Mesothelial cell of epicardium (in vitro differentiated cells): Measurements from ENCODE around the gene CDKN2B-AS1. TPM values are rescaled to one million over a fixed set of nuclear protein-coding genes. Genes with fewer than 3 reads are reported as not detected.

ENCODE experiments used
- DNase-seq, 2 experiments: peaks; one replicate each; pipeline ENCODE4 v3.0.0; 2021; ENCODE audit warnings: low spot score in 2 of 2; ENCODE audit not compliant: unreplicated experiment in 2 of 2
- H3K27ac Mint-ChIP-seq: 2 replicates; pipeline ENCODE4 v1.8.0; 2021; ENCODE audit warnings: mixed read lengths
- H3K27me3 Mint-ChIP-seq: 2 replicates; pipeline ENCODE4 v1.8.0; 2021; ENCODE audit warnings: low read depth, mixed read lengths
- H3K36me3 Mint-ChIP-seq: 2 replicates; pipeline ENCODE4 v1.8.0; 2021; ENCODE audit warnings: mixed read lengths
- H3K4me1 Mint-ChIP-seq: 2 replicates; pipeline ENCODE4 v1.8.0; 2021; ENCODE audit warnings: mixed read lengths
- H3K4me3 Mint-ChIP-seq: 2 replicates; pipeline ENCODE4 v1.8.0; 2021; ENCODE audit warnings: mild to moderate bottlenecking, moderate library complexity, mixed read lengths
- H3K9me3 Mint-ChIP-seq: 2 replicates; pipeline ENCODE4 v1.8.0; 2021; ENCODE audit warnings: mixed read lengths
- total RNA-seq: library from RNA; stranded (reverse); gene quantifications from 3 replicates; pipeline ENCODE4 v1.2.1, GENCODE V29; 2021
- TF ChIP-seq, protein P1 (sequence below): fragments of 200-600 bp; sonication (generic); IDR thresholded peaks from one replicate; pipeline ENCODE4 v1.5.0; 2021; ENCODE audit warnings: antibody characterized with exemption; ENCODE audit not compliant: unreplicated experiment

Gene CDKN2B-AS1
- total RNA-seq, 1 donor from 2014 or later = 10.8 TPM

DNA sequence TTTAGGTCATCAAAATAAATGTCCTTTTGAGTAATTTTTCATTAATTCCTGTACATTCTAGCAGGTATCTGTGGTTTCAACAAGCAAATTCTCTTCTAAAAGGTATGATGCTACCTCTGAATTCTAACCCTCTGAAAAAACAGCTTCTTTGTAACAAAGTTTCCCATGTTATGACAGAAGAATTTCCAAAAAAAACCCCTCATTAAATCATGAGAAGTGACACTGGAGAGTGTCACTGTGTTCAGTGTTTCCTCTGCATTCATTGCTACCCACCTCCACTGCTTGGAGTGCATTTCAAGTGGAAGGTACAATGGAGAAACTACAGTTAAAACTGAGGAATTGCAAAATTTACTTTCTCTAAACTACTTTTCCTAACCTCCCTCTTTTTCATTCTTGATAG lies 10.5 kb upstream of the CDKN2B-AS1 start:
- Mint-ChIP-seq H3K36me3 (no peaks in the 10 kb centered on the region), H3K4me1 (peaks cover 15% of the 10 kb centered on the region), H3K4me3 (no peak overlapping the region), H3K27me3 (peaks cover 67% of the 10 kb centered on the region), H3K27ac (no peak overlapping the region), H3K9me3 (no peaks in the 10 kb centered on the region)
- TF ChIP-seq, protein P1, sequence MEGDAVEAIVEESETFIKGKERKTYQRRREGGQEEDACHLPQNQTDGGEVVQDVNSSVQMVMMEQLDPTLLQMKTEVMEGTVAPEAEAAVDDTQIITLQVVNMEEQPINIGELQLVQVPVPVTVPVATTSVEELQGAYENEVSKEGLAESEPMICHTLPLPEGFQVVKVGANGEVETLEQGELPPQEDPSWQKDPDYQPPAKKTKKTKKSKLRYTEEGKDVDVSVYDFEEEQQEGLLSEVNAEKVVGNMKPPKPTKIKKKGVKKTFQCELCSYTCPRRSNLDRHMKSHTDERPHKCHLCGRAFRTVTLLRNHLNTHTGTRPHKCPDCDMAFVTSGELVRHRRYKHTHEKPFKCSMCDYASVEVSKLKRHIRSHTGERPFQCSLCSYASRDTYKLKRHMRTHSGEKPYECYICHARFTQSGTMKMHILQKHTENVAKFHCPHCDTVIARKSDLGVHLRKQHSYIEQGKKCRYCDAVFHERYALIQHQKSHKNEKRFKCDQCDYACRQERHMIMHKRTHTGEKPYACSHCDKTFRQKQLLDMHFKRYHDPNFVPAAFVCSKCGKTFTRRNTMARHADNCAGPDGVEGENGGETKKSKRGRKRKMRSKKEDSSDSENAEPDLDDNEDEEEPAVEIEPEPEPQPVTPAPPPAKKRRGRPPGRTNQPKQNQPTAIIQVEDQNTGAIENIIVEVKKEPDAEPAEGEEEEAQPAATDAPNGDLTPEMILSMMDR = no peak
- no peak for DNase-seq

DNA sequence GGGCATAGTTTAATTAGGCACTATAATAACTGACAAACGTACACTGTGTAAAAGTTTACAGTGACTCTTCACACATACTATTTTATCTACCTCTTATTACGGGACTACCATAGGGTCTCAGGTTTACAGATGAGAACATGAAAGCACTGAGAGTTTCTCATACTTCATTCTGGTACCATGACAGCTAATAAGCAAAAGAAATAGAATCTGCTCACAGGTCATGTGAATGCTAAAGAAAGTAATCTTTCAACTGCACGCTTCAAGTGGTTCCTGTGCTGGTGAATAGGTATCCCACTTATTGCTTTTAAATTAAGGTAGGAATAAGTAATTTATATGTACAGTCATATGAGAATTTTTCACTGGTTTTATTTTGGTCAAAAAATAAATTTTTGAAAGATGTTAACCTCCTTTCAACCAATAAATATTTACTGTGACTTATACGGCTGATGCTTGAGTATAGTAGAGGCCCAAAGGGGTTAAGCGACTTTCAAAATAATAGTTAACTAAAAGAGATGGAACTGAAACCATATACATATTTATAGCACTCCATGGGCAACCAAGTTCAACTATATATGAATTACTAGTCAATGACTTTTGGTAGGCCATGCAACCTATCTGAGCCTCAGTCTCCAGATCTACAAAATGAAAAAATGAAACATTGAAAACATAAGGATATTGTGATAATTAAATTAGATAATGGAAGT lies 8.5 kb upstream of the CDKN2B-AS1 start:
- Mint-ChIP-seq H3K4me1 (peaks cover 18% of the 10 kb centered on the region), H3K36me3 (peaks cover 4% of the 10 kb centered on the region), H3K9me3 (no peaks in the 10 kb centered on the region), H3K27me3 (peaks cover 68% of the 10 kb centered on the region), H3K27ac (no peak overlapping the region), H3K4me3 (no peak overlapping the region)
- no peak for DNase-seq
- TF ChIP-seq, protein P1 = no peak

DNA sequence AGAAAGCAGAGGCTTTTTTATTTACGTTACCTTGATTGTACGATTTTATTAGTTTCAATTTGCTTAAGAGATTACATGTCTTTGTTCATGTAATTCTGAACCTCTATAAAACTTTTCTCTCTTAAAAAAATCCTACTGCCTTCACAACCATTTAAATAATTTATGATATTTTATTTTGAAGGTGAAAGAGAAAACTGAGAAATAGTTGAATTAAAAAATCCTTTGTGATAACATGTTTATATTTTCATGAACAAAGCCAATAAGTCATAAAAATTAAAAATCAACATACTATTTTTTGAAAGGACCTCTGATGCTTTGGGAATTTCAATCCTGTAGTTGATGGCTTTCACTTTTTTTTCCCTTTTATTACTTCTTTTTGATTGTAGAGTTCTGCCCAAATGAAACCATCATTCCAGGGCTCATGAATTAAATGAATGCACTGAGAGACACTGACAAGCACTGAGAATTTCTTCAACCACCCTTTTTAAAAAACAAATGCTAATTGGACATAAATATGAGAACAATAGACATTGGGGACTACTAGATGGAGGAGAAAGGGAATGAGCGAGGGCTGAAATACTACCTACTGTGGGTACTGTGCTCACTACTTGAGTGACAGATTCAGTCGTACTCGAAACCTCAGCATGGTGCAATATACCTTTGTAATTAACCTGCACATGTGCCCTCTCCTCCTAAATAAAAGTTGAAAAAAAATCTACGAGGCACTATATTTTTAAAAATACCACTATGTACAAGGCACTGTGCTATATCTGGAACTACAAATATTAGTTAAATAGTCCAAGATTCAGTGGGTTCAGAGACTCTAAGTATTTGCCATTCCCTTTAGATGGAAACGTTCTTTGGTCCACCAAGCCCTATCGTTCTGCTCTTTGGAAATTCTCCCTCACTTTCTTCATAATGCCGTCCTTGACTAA lies 6.3 kb upstream of the CDKN2B-AS1 start:
- TF ChIP-seq, protein P1 = no peak
- H3K27me3 Mint-ChIP-seq = peaks cover 53% of the 10 kb centered on the region
- H3K9me3 Mint-ChIP-seq = no peaks in the 10 kb centered on the region
- peak overlapping the region; percentile 84 for H3K27ac Mint-ChIP-seq
- peaks cover 28% of the 10 kb centered on the region for H3K4me1 Mint-ChIP-seq
- H3K4me3 Mint-ChIP-seq = peak overlapping the region; percentile 65
- peaks cover 4% of the 10 kb centered on the region for H3K36me3 Mint-ChIP-seq
- DNase-seq = no peak

DNA sequence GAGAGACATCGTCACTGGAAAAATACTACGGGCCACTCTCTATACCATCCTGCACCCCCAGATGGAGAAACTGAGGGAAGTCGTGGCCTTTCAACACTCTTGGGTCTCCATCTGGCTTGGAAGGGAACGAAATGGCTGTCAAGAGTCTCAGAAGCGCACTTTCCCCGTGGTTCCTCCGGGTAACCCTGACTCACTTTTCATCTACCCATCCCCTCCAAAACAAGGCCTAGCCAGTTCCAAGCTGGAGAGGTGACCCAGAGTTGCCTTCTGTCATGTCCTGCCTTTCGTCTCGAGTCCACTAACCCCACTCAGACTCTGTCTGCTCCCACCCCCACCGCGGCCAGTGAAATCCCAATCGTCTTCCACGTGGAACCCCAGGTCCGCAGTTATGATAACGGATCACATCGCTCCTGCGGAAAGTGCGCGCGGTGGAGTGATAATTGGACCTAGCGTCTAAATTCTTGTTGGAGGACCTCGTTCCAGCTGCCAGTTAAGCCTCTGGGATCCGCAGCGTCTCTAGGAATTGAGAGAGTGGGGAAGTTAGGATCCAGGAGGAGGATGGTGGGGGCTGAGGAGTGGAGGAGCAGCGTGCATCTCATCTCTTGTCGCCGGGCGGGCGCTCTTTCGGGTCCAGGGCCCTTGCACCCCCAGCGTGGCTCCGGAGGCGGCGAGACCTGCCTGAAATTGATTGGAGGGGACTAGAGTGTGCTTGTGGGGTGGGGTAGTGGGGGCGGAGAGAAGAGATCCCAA lies 5.0 kb upstream of the CDKN2B-AS1 start:
- H3K4me1 Mint-ChIP-seq = peaks cover 29% of the 10 kb centered on the region
- no peak overlapping the region for H3K27ac Mint-ChIP-seq
- no peaks in the 10 kb centered on the region for H3K9me3 Mint-ChIP-seq
- peak overlapping the region; percentile 13 for H3K4me3 Mint-ChIP-seq
- H3K27me3 Mint-ChIP-seq = peaks cover 43% of the 10 kb centered on the region
- DNase-seq = no peak
- peaks cover 4% of the 10 kb centered on the region for H3K36me3 Mint-ChIP-seq
- TF ChIP-seq, protein P1 = no peak

DNA sequence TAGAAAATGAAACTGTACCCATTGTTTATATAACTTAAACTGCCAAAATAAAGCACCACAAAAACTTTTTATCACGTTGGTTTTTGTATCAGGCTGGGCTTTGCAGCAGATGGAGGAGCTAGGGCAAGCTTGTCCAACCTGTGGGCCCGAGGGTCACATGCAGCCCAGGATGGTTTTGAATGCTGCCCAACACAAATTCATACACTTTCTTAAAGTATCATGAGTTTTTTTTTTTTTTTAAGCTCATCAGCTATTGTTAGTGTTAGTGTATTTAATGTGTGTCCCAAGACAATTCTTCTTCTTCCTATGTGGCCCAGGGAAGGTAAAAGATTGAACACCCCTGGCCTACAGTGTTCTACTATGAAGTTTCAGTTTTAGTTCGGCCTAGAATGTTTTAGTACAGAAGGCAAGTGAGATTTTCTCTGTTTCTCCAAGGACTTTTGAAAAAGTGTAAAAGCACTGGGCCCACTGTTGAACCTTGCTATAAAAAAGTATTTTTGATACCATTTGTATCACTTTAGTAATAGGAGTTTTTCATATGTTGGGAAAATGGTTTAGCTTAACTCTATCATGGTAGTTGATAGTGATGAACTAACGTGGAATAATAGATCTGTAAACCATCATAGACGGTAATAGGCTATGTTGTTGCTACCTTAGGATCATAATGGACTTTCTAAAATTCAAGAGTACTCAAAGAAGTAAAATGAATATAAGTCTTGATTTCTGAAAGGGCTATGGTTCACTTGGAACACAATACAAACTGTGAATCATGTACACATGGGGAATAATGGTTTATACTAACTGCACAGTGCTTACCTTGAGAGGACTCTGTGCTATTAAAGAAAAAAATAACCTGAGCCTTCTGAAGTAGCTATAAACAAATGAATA lies 3.3 kb upstream of the CDKN2B-AS1 start:
- no peaks in the 10 kb centered on the region for H3K9me3 Mint-ChIP-seq
- H3K27ac Mint-ChIP-seq = no peak overlapping the region
- TF ChIP-seq, protein P1 = no peak
- H3K27me3 Mint-ChIP-seq = peaks cover 37% of the 10 kb centered on the region
- H3K4me3 Mint-ChIP-seq = peak overlapping the region; percentile 45
- no peak for DNase-seq
- H3K36me3 Mint-ChIP-seq = peaks cover 4% of the 10 kb centered on the region
- H3K4me1 Mint-ChIP-seq = peaks cover 33% of the 10 kb centered on the region
